SK-MEL-5 (cell line): Measurements from ENCODE around the gene DARS2. TPM values are rescaled to one million over a fixed set of nuclear protein-coding genes. Genes with fewer than 3 reads are reported as not detected.
A peak's percentile ranks its signal among the peaks of the same experiment; 100 is the strongest.
"Not testable (repeated sequence)": the region's sequence is repeated elsewhere in the genome, so short reads cannot be mapped to it uniquely, and the experiment has no call there.

ENCODE experiments used
- DNase-seq: peaks from one replicate; pipeline ENCODE4 v3.0.0-alpha.2; 2016; ENCODE audit warnings: low read depth, low spot score
- in situ Hi-C: cut with HindIII; loops from 2 replicates; pipeline ENCODE4 v1.10.0; 2016; ENCODE audit warnings: low sequenced_read_pairs, high pct_unique_total_duplicates, low pct_unique_long_range_greater_than_20kb
- total RNA-seq: library from RNA; depleted of rRNA; stranded (reverse); fragments of >200 nt; shearing (Covaris generic); gene quantifications from 2 replicates; pipeline ENCODE4 v1.2.3, GENCODE V29; 2014

The DARS2 gene
- total RNA-seq, 1 experiment from 2014 or later, result 38.6 TPM

GRCh38 chr1:173856903-173857302, 32.4 kb downstream of the DARS2 start:
- in situ Hi-C loops, result no loop called here

GRCh38 chr1:173857363-173857917, 33.0 kb downstream of the DARS2 start:
- in situ Hi-C loops, result no loop called here
- no peak for DNase-seq

More at GRCh38 chr1:173856903-173857302, 32.4 kb downstream of the DARS2 start:
- DNase-seq, result no peak

DNA sequence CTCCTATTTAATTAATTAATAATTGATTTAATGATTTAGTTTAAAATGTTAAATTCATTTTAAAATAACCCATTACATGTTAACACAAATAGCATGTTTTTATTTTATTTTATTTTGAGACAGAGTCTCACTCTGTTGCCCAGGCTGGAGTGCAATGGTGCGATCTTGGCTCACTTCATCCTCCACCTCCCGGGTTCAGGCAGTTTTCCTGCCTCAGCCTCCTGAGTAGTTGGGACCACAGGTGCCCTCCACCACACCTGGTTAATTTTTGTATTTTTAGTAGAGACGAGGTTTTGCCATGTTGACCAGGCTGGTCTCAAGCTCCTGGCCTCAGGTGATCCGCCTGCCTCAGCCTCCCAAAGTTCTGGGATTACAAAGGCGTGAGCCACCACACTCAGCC, 35.1 kb downstream of the DARS2 start:
- DNase-seq, in situ Hi-C loops: not testable (repeated sequence)

GRCh38 chr1:173860065-173860464, 35.6 kb downstream of the DARS2 start:
- in situ Hi-C loops, result no loop called here

DNA sequence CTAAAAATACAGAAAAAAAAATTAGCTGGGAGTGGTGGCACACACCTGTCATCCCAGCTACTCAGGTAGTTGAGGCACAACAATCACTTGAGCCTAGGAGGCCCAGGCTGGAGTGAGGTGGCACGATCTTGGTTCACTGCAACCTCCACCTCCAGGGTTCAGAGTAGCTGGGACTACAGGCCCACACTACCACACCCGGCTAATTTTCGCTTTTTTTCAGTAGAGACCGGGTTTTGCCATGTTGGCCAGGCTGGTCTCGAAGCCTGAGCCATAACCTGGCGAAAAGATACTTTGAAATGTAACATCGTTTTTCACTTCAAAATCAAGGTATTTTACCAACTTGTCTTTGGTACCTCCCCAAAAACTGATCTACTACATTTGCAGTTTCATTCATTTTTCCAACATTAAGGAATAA, 37.3 kb downstream of the DARS2 start:
- in situ Hi-C loops, result no loop called here
- no peak for DNase-seq

More at GRCh38 chr1:173860065-173860464, 35.6 kb downstream of the DARS2 start:
- no peak for DNase-seq

- DNase-seq, result peak; percentile 49
- in situ Hi-C loops, result not testable (repeated sequence)
Observed at GRCh38 chr1:173862146-173862768, 37.8 kb downstream of the DARS2 start.

DNA sequence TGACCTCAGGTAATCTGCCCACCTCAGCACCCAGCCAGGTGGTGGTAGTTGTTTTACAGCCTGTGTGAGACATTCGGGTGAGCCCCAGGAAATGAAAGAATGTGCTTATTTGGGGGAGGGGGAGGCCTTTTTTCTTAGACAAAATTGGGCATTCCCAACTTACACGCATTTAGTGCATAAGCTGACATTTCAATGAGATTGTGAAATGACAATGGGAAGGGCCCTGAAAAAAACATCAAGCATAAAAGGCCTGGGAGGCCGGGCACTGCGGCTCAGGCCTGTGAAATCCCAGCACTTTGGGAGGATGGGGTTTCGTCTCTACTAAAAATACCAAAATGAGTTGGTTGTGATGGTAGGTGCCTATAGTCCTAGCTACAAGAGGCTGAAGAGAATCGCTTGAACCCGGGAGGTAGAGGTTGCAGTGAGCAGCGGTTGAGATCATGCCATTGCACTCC, 38.3 kb downstream of the DARS2 start:
- peak; percentile 36 for DNase-seq

GRCh38 chr1:173863224-173864161, 39.0 kb downstream of the DARS2 start:
- in situ Hi-C loops, result no loop called here

More for the DNA sequence above, 38.3 kb downstream of the DARS2 start:
- in situ Hi-C loops, result no loop called here

DNA sequence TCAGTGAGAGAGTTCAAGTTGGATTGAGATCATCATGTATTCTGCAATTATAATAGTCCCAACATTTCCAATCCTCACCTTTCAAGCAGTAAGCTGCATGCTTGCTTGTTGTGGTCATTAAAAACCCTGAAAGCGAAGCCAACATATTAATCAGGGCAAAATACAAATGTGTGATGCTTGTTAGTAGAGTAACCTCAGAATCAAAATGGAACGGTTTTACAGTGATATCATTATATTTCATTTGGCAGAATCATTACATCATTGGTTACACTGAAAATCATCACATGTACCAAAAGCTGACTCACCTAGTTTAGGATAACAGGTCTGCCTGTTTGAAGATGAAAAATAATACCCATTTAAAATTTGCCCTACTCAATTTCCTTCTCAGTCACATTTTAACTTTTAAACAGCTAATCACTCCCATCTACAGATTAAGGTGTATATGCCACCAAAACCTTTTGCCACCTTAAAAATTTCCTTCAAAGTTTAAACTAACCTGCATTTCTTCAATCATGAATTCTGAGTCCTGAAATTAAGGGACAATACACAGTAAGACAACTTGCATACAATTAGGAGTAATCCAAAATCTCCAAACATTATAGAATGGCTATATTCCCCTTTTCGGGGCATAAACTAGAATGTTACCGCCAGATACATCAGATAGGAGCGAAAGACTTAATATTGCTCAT, 39.9 kb downstream of the DARS2 start:
- no peak for DNase-seq

More at GRCh38 chr1:173863224-173864161, 39.0 kb downstream of the DARS2 start:
- DNase-seq, result no peak

GRCh38 chr1:173865468-173866164, 41.1 kb downstream of the DARS2 start:
- no peak for DNase-seq
- in situ Hi-C loops, result no loop called here

More for the DNA sequence above, 39.9 kb downstream of the DARS2 start:
- in situ Hi-C loops, result no loop called here

GRCh38 chr1:173866413-173867115, 42.1 kb downstream of the DARS2 start:
- no peak for DNase-seq
- in situ Hi-C loops, result no loop called here

DNA sequence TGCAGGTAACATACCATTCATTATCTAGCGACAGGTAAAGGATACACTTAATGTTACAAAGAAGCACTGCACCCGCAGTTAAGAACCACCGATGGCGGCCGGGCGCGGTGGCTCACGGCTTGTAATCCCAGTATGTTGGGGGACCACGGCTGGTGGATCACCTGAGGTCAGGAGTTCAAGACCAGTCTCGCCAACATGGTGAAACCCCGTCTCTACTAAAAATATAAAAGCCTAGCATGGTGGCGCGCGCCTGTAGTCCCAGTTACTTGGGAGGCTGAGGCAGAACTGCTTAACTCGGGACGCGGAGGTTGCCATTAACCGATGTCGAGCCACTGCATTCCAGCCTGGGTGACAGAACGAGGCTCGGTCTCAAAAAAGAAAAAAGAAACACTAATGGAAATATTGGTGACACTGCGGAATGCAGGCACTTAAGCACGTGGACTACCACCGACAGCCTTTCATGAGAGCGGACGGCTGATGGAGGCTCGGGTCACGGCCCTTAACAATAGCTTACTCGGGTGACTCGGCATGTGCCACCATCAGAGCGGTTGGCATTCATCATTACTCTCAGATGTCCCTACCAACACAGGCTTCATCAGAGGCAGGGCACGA, 42.8 kb downstream of the DARS2 start:
- in situ Hi-C loops, result no loop called here
- no peak for DNase-seq

DNA sequence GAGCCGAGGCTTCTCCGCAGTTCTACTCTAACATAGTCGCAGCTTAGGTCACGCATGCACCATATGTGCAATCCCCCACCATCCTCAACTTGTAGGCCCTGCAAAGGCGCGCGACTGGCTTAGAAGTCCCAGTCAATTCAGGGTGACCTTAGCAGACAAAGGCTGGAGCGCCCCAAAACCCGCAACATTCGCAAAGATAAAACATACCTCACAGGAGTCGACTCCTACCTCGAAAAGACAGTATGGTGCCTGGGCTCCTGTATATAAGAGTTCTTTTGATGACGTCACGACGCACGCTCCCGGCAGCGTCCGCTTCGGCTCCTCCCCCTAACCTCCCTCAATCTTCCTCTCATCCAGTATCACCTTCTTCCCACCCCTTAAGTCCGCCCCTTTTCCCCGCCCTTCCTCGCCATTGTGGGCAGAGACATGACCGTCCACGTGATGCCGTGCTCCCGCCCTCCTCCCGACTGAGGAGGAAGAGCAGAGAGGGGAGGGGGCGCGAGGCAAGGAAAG, 43.3 kb downstream of the DARS2 start, which contains the start of gene GAS5:
GAS5 (minus strand) TSS at position 237 of the 513 bp plus-strand sequence.
- in situ Hi-C loops, result no loop called here
- peak; percentile 100 for DNase-seq

- peak; percentile 87 for DNase-seq
- in situ Hi-C loops, result no loop called here
Observed at GRCh38 chr1:173868266-173869020, 44.0 kb downstream of the DARS2 start, which contains the start of gene ZBTB37. Gene ZBTB37 (plus strand): TSS chr1:173868380. CDS start chr1:173870226, 1,846 bp downstream.

DNA sequence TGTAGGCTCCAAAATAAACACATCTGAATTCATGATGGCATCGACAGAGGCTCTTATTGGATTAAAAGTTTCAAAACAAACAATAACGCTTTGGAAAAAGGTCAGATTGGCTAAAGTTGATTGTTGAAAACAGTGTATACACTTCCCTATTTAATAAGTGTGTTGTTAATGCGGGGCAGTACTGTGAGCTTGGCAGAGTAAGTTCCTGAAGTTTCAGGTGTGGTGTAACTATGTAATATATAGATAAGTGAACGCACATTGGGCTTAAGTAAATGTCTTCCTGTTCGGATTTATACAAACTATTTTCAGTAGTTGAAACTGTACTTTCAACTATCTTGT, 44.5 kb downstream of the DARS2 start:
- in situ Hi-C loops, result no loop called here
- no peak for DNase-seq
